Ishikawa (cell line): ENCODE data around the gene ACBD6.

Source experiments
- CEBPB ChIP-seq: IDR thresholded peaks from 2 replicates; pipeline ENCODE4 v1.6.1; 2012
- CREB1 ChIP-seq: IDR thresholded peaks from 2 replicates; pipeline ENCODE4 v1.6.1; 2012; ENCODE audit warnings: low read depth
- EP300 ChIP-seq: IDR thresholded peaks from 2 replicates; pipeline ENCODE4 v1.6.1; 2012; ENCODE audit warnings: borderline replicate concordance
- FOXM1 ChIP-seq: IDR thresholded peaks from 2 replicates; pipeline ENCODE4 v1.6.1; 2012; ENCODE audit warnings: low read depth, borderline replicate concordance
- MAX ChIP-seq: IDR thresholded peaks from 2 replicates; pipeline ENCODE4 v1.6.1; 2012
- TAF1 ChIP-seq: IDR thresholded peaks from 2 replicates; pipeline ENCODE4 v1.6.1; 2012; ENCODE audit warnings: low read depth, mild to moderate bottlenecking
- TCF12 ChIP-seq: IDR thresholded peaks from 2 replicates; pipeline ENCODE4 v1.6.1; 2012; ENCODE audit warnings: low read depth
- USF1 ChIP-seq: IDR thresholded peaks from 2 replicates; pipeline ENCODE4 v1.6.1; 2012
- ZBTB7A ChIP-seq: IDR thresholded peaks from 2 replicates; pipeline ENCODE4 v1.6.1; 2012; ENCODE audit warnings: low read depth

GRCh38 chr1:180265871-180266270 is 236.5 kb downstream of the ACBD6 start:
- TF ChIP-seq ZBTB7A (no peak), TAF1 (no peak), USF1 (no peak), CEBPB (no peak), EP300 (no peak), TCF12 (no peak), MAX (no peak), CREB1 (no peak), FOXM1 (no peak)
